Fibroblast of skin of right quadriceps (primary cell): Measurements from ENCODE around the gene SHISA5.
"Not testable (repeated sequence)": the region's sequence is repeated elsewhere in the genome, so short reads cannot be mapped to it uniquely, and the experiment has no call there.

ENCODE experiments used
- DNase-seq: peaks from one replicate; pipeline ENCODE4 v3.0.0-alpha.2; 2013

Gene SHISA5

DNA sequence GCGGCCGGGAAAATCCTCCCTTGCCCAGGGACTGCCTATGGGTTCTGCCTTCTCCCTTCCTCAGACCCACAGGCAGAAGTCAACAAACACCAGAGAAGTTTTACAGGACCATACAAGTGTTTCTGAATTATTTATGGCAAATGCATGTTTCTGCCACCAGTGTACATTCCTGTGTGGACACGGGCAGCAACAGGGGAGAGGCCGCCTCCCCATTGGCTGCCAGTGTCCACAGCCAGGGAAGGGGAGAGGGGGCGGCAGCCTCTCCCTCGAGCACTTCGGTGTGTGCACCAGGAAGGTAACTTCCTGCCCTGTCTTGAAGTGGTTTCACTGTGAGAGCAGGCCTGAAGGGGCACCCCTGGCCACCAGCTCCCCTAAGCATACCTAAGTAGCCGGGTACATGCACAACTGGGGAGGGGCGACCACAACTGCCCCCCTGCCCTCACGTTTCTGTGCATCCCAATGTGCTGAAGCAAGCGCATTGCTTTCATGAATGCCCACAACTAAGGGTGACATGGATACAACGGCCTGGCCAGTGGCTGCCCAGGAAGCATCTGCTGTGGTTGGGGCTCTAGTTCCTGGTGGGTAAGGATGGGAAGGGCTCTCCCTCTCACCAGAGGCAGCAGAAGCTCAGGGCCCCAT is 14.8 kb upstream of the SHISA5 start:
- no peak for DNase-seq

DNA sequence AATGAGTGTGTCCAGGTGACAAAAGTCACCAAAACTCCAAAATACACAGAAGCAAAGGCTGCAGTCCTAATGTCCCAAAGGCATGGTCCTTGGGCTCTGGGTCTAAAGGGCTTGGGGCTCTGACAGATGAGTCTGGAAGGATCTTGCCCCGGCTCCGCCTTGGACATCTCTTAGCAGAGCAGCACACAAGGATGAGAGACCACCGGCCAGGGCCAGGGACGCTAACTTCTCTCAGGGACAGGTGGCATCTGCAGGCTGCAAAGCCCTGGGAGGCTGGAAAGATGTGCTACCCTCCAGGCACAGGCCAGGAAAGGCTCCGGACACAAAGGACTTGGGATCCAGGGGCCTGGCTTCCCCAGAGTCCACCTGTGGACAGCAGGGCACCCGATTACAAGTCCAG is 14.1 kb upstream of the SHISA5 start:
- no peak for DNase-seq

DNA sequence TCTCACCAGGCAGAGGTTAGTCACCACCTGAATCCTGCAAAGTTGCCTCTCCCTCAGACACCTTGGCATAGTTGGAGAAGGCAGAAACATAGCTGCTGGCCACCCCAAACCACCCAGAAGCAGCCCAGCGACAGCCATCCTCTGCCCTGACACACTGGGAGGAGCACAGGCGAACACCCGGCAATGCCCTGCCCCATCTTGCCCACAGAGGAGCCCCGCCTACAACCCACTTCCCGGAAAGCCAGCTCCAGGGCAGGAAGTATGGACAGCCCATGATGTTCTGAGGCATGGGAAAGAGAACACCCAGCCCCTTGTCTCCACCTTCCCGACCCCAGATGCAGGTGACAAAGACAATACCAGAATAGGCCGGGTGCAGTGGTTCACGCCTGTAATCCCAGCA is 12.6 kb upstream of the SHISA5 start:
- DNase-seq = no peak

DNA sequence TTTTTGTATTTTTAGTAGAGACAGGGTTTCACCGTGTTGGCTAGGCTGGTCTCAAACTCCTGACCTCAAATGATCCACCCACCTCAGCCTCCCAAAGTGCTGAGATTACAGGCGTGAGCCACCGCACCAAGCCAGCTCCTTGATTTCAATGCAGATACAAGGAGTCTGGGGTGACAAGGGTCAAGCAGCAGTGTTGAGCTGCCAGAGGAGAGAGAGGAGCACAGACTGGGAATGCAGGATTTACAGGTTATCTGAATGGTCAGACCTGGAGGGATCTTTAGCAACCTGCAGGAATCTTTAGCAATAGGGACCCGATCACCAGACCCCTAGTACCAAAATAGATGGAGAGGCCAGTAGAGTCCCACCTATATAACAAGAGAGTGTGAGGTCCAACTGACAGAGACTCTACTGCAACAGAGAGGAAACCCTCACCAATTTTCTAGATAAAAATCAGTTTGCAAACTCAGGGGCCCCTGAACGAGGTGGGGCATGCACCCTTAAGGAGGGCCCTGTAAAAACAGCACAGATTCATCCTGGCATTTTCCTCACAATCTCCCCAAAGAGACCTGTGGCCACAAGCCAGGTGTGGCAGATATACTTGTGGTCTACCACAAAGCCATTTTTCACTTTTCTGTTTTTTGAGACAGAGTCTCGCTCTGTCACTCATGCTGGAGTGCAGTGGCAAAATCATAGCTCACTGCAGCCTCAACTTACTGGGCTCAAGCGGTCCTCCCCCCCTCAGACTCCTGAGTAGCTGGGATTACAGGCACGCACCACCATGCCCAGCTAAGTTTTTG is 10.7 kb upstream of the SHISA5 start:
- DNase-seq = no peak

DNA sequence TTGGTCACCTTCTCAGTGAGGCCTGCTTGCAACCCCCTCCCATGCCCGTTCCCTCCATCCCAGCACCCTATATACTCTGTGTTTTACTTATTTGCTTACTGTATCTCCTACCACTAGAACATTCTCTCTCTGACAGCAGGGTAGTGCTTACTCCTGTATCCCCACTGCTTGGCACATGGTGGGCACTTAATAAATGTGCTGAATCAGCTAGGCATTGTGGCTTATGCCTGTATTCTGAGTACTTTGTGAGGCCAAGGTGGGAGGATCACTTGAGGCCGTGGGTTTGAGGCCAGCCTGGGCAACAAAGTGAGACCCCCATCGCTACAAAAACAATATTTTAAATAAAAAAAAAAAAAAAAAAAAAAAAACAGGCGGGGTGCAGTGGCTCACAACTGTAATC is 7.6 kb upstream of the SHISA5 start:
- no peak for DNase-seq

DNA sequence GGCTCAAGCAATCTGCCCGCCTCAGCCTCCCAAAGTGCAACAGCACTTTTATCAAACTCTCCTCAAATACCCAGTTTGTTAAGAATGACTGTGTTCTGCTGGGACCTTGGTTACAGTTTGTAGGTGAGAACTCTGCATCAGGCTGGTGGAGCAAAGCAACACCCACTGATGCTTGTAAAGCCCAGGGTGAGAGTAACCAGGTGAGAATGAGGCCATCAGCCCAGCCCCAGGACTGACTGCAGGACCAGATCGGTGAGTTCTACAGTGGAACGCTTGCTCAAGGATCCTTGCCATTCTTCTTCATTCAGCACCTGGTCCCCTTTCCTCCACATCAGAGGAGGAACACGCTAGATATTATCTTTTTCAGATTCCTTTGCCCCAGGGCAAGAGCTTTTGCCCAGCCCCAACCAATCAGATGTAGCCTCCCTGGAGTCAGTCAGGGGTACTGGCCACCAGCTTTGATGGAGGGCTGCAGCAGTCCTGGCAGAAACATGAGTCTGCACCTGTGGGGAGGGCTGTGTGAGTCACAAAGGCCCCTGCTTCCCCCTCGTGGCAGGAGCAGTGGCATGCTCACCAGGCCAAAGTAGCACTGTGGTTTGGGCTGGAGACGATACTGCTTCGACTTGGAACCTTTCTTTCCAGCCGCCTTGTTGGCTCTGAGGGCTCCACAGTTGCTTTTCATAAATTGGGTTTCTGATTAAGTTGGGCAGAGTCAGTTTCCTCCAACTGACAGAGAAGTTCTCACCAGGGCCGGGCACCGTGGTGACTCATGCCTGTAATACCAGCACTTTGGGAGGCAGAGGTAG is 3.5 kb upstream of the SHISA5 start:
- DNase-seq = peak; percentile 52

DNA sequence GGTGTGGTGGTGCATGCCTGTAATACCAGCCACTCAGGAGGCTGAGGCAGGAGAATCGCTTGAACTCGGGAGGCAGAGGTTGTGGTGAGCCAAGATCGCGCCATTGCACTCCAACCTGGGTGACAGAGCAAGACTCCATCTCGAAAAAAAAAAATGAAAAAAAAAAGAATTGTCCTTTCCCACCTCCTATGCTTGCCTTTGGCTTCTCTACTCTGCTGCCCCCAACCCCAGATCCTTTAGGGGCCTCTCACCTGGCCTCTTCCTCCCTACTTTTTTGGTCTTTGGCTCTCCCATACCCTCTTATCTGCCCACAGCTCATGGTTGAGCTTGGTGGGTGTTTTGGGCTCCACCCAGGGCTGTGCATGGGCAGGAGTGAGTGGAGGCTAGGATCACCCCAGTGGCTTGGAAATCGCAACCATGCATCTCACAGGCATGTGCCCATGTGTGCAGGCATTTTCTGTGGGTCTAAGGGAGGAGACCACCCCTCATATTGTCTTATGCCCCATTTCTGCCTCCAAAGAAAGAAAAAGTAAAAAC is 2.1 kb upstream of the SHISA5 start:
- DNase-seq = no peak

DNA sequence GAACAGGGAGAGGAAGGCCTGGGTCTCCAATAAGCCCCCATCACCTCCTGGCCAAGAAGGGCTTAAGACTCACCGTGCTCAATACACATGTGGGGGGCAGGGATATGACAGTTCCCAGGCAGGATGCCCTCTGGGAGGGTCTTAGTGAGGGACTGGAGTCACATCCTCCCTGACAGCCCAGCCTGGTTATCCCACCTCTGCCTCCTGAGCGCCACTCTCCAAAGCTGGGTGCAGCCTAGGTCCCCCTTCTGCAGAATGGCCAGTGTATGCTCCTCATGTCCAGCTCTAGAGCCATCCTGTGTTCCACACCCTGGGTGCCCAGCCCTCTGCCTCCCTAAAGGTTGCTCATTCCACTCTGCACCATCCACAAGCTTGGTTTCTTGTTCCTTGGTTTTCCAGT is 1.2 kb upstream of the SHISA5 start:
- DNase-seq = no peak

DNA sequence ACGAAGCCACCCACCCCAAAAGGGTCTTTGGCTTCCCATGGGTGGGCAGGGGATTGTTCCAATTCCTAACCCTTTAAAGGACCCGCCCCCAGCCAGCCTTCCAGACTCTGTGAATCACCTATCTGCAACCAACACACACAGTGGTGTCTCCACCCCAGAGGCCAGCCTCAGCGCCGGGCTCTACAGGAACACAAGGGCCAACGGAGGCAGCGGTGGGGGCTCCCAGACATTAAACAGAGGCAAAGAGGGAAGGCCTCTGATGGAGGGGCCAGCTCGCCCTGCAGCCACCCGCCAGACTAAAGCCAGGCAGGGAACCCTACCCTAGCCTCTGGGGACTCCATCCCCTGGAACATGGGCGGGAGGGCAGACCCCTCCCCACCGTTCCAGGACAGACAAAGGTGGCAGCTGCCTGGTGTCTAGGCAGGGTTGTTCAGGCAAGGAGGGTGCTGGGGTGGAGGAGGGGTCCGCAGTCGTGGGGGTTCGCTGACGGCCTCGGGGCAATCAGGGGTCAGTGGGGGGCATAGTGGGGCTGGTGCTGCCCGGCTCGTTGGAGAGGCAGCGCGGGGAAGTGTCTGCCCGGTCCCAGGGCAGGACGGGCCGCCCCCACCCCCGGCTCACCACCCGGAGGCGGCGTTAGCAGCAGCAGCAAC is 448 bp downstream of the SHISA5 start:
- peak; percentile 49 for DNase-seq

DNA sequence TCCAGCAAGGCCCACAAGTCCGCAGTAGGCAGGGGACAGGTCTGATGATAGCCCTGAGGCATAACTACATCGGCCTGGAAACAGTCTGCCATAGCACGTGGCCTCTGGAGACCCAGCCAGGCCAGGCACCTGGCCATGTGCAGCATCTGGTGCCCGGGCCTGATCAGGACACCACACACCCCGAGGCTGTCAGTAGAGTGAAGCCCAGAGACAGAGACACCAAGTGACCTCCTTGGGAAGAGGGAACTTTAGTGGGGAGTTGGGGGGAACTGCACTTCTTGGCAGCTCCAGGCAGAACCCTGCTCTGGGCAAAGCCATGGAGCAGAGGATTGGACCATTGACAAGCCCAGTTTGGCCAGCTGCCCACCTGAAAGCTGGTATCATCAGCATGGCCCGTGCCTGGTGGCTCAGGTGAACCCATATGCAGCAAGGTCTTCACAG is 1.2 kb downstream of the SHISA5 start:
- DNase-seq = no peak

DNA sequence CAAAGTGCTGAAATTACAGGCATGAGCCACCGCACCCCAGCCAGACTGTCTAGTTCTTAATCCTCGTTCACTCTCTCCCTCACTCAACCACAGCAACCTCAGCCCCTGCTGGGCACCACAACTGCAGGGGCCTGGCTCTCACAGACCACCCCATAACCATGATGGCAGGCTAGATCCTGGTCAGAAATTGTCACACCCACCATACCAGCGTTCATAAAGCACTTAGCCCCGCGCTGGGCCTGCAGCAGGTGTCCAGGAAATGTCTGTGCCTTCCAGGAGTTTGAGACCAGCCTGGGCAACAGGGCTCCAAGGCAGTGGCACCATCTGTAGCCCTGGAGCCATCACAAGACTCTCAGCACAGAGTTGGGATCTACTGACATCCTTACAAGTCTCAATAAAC is 1.9 kb downstream of the SHISA5 start:
- DNase-seq = no peak

DNA sequence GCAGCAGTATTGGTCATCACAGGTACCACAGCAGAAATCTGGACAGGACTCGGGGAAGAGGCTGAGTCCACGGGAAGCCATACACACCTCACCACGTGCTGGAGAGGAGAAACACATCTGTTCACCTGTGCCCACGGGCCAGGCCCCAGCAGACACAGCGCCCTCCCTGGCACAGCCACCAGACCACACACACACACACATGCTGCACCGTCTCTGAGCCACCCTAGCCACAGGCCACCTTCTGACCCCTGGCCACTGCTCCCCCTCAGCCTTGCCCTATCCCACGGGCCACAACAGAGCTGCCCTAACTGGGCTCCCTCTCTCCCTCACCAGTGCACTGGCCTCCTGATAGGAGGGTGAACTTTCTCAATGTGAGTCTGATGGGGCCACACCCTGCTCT is 2.8 kb downstream of the SHISA5 start:
- no peak for DNase-seq

DNA sequence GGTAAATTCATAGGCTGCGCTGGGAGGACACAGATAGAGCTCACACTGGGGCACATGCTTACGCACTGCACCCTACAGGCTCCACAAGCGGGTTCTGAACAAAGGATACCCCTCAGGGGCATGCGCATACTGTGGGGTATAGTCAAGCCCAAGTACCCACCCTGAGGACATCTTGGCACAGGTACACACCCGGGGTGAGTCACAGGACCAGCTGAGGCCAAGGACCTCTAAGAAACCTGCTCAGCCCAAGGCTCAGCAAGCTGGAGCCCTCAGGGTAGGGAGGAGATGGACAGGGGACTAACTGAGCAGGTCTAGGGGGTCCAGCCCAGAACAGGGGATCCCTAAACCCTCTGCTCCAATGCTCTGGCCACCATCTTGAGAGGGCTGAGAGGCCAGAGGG is 3.3 kb downstream of the SHISA5 start:
- no peak for DNase-seq

DNA sequence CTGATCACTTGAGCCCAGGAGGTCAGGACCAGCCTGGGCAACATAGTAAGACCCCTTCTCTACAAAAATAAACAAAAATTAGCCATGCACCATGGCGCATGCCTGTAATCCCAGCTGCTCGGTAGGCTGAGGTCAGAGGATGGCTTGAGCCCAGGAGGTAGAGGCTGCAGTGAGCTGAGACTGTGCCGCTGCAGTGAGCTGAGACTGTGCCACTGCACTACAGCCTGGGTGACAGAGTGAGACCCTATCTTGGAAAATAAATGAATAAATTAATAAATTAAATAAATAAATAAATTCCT is 10.8 kb downstream of the SHISA5 start:
- no peak for DNase-seq

DNA sequence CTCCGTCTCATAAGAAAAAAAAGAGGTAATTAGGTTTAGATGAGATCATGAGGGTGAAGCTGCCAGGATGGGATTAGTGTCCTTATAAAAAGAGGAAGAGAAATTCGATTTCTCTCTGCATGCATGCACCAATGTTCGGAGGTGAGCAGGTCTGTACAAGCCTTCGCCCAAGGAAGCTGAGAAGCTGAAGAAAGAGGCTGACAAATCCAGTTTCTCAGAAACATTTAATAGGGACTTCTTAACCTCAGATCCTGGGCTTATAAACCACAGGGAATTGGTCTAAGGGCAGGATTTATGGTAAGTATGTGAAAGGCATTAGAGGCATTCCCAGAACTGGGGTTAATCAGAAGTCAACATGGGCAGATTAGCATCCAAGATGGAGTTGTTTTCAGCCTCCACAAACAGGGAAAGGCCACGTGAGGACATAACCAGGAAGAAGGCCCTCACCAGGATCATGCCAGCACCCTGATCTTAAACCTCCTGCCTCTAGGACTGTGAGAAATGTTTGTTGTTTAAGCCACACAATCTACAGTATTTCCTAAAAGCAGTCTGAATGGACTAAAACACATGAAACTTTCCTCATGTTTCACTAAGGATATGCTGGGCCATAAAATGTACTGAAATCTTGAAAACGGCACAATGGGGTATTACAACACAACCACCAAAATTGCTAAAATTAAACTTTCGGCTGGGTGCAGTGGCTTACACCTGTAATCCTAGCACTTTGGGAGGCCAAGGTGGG is 11.3 kb downstream of the SHISA5 start:
- peak; percentile 57 for DNase-seq

DNA sequence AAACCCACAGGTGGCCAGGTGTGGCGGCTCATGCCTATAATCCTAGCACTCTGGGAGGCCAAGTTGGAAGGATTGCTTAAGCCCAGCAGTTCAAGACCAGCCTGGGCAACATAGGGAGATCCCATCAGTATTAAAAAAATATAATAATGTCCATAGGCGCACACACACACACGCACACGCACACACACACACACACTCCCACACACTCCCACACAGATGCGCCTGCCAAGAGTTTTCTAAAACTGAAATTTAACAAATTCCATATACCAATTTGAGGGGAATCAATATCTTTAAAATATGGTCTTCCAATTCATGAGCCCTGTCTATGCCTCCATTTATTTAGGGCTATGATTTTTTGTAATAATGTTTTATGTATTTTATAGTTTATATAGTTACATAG is 17.0 kb downstream of the SHISA5 start:
- DNase-seq = no peak

DNA sequence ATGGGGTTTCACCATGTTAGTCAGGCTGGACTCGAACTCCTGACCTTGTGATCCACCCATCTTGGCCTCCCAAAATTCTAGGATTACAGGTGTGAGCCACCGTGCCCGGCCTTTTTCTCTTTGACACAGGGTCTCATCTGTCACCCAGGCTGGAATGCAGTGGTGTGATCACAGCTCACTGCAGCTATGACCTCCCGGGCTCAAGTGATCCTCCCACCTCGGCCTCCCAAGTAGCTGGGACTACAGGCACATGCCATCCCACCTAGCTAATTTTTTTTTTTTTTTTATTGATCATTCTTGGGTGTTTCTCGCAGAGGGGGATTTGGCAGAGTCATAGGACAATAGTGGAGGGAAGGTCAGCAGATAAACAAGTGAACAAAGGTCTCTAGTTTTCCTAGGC is 21.2 kb downstream of the SHISA5 start:
- DNase-seq = not testable (repeated sequence)

DNA sequence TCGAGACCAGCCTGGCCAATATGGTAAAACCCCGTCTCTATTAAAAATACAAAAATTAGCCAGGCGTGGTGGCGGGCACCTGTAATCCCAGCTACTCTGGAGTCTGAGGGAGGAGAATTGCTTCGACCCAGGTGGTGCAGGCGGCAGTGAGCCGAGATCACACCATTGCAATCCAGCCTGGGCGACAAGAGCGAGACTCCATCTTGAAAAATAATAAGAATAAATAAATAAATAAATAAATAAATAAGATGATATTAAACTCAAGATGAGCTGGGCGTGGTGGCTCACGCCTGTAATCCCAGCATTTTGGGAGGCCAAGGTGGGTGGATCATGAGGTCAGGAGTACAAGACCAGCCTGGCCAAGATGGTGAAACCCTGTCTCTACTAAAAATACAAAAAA is 23.1 kb downstream of the SHISA5 start:
- DNase-seq = not testable (repeated sequence)

DNA sequence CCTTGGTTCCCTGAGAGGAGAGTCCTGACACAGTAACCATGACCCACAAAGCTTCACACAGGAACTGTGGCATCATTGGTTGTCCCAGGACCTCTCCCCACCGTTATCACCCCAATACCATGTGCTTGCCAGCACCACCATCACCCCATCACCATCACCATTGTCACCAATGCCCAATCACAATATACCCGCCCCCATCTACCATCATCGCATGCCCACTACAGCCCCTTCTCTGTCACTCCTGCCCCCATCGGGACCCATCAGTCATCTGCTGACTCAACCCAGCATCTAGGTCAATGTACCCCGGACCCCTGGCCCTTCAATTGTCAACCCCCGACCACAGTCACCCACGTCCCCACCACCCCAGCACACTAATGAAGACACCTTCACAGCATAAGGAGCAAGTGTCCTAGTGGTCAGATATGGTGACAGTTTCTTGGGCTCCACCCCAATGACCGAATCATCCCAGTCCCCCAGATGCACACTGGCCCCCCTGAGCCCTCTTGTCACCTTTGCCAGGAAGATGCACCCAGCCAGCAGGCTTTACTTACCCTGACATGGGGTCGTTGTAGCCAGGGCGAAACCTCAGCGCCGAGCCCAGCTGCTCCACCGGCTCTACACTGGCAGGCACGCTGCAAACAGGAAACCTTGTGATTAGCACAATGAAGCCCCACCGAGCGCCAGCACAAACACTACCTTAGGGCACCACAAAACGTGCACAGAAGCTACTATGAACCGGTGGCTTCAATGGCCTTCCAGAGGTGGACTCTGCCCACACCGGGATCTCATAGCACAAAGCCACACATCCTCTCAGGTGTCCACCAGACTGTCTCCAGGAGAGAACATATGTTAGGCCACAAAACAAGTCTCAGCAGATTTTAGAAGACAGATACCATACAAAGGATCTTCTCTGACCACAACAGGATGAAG is 25.1 kb downstream of the SHISA5 start:
- no peak for DNase-seq

DNA sequence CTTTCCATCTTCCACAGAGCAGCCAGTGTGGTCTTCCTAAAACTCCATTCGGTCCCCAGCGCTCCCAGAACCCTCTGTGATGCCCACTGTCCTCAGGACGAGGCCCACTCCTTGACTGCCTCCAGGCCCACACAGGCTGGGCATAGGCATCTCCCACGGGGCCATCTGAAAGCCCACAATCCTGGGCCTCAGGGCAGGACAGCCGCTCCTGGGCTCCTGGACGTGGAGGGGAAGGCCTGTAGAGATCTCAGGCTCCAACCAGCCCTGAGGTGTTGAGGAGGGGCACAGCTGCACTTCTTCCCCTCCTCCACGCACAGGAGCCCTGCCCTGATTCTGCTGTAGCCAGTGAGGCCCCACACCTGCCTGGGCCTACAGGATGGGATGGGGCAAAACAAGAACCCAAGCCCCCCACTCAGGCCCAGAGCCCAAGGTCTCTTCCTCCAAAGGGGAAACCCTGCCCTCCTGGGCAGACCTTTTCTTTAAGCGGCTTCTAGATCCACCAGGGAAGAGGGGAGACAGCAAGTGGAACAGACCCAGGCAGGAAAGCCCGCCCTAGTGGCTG is 25.9 kb downstream of the SHISA5 start:
- no peak for DNase-seq

DNA sequence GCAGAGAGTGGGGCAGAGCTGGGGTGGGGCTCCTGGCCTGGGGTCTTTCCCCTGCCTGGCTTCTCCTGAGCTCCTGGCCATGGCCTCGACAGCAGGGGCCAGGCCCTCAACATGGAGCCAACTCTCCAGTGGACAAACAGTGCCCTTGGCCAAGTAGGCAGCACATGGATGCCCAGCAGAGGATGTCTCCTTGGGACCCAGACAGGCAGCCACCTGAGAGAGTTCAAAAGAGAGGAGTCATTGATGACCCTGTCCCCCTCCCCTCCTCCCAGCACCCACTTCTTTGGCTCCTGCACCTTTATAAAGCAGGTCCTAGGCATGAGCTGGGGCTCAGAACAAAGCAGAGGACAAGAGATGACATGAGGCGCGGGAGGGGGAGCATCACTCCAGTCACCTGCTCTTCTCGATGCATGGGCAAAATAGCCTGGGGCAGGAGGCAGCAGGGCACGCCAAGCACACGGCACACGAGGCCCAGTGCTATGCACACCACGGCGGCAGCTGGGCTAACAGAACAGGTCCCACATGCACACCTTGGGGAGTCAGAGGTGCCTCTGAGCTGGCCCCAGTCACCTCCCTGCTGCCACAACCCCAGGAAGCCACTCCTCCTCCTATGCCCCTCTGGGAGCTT is 27.4 kb downstream of the SHISA5 start:
- DNase-seq = no peak
